Measurements from ENCODE around the gene NTNG1. TPM values are rescaled to one million over a fixed set of nuclear protein-coding genes. Genes with fewer than 3 reads are reported as not detected.

The NTNG1 gene
- total and polyA plus RNA-seq, 2 of the 8 experiments (the other 6 are each of a cell fraction or from before 2014, with no cell fraction given): 1.2 to 4.1 TPM

- no peaks in the 10 kb centered on the region for H3K4me1 ChIP-seq (replicated peaks in 1 of 4; ENCODE audit: control insufficient read depth in 3 of 4, insufficient read depth in 4 of 4, low read length in 3 of 4)
- TF ChIP-seq TAF1 (IDR thresholded peaks at IDR 0.05; ENCODE audit: low read depth, low read length): no peak
- no peak for TF ChIP-seq CBX8 (IDR thresholded peaks at IDR 0.05; ENCODE audit: borderline replicate concordance, low read depth, low read length)
- TF ChIP-seq POU5F1 (IDR thresholded peaks at IDR 0.05; ENCODE audit: low read depth, low read length): no peak
- TF ChIP-seq CTCF (IDR thresholded peaks at IDR 0.05; ENCODE audit: control extremely low read depth in 1 of 3, insufficient read depth in 1 of 3, low read depth in 1 of 3, low read length in 3 of 3): no peak
- no peak for TF ChIP-seq USF2 (IDR thresholded peaks at IDR 0.05; ENCODE audit: low read length)
- TF ChIP-seq E2F6 (IDR thresholded peaks at IDR 0.05): no peak
- no peak for TF ChIP-seq TAF7 (optimal IDR thresholded peaks at IDR 0.05; ENCODE audit: borderline replicate concordance, low read depth, low read length)
- no peak for TF ChIP-seq GABPA (IDR thresholded peaks at IDR 0.05; ENCODE audit: borderline replicate concordance, insufficient read depth, low read length)
Measured at GRCh38 chr1:107202007-107202406, 61.2 kb downstream of the NTNG1 start.

More at GRCh38 chr1:107202007-107202406, 61.2 kb downstream of the NTNG1 start:
- no peak overlapping the region for H4K91ac ChIP-seq (replicated peaks; ENCODE audit: insufficient read length, low read length)
- DNase-seq (ENCODE audit: low read depth in 1 of 2, low spot score in 2 of 2): no peak
- CTCF ChIA-PET (ENCODE audit: partially characterized antibody): no interaction called here
- H3K4ac ChIP-seq (replicated peaks; ENCODE audit: insufficient read length, low read depth, low read length): no peak overlapping the region
- no peak overlapping the region for H3K4me3 ChIP-seq (ENCODE audit: extremely low read depth in 1 of 4, insufficient read depth in 2 of 4, low read depth in 3 of 4, low read length in 4 of 4)
- H2BK15ac ChIP-seq (ENCODE audit: low read length): no peak overlapping the region
- no peak overlapping the region for H4K8ac ChIP-seq (ENCODE audit: extremely low read depth, insufficient read depth, low read length)
- H3K9me3 ChIP-seq (ENCODE audit: insufficient read depth in 2 of 2, low read depth in 1 of 2, low read length in 1 of 2): peaks cover 0 to 9% of the 10 kb centered on the region in 2 experiments; a peak in 2 of 4 replicates
- no peak overlapping the region for H3K27ac ChIP-seq (ENCODE audit: low read depth, low read length)
- no peak overlapping the region for H3K18ac ChIP-seq (ENCODE audit: extremely low read depth, low read length)
- no peak overlapping the region for H3K56ac ChIP-seq (replicated peaks; ENCODE audit: insufficient read length, low read depth, low read length)
- no peaks in the 10 kb centered on the region for H3K79me2 ChIP-seq (ENCODE audit: control insufficient read depth in 1 of 2, insufficient read depth in 2 of 2, low read length in 2 of 2)
- no peaks in the 10 kb centered on the region for H3K23me2 ChIP-seq (ENCODE audit: low read depth, low read length)
- no peak overlapping the region for H3K4me2 ChIP-seq (ENCODE audit: insufficient read depth in 1 of 2, low read depth in 2 of 2, low read length in 2 of 2)
- no peak overlapping the region for H2BK12ac ChIP-seq (ENCODE audit: low read depth, low read length)
- H3K23ac ChIP-seq (ENCODE audit: insufficient read length): no peak overlapping the region
- 91% methylated on average over 1 of the region's 1 CpG; no CpG with 5 or more reads in 1 of the 2 experiments for WGBS, 2 experiments (ENCODE audit: extremely low coverage in 1 of 2, insufficient coverage in 1 of 2, insufficient read length in 1 of 2, insufficient replicate concordance in 2 of 2, low coverage in 1 of 2, low lambda C conversion rate in 2 of 2, missing lambda C conversion rate in 1 of 2)
- H3K14ac ChIP-seq (ENCODE audit: insufficient read length): no peak overlapping the region
- POLR2A ChIA-PET (ENCODE audit: partially characterized antibody): no interaction called here
- no peaks in the 10 kb centered on the region for H4K20me1 ChIP-seq (replicated peaks in 1 of 2; ENCODE audit: control insufficient read depth in 1 of 2, insufficient read depth in 2 of 2, low read length in 2 of 2)
- H3K27me3 ChIP-seq (replicated peaks in 1 of 4; ENCODE audit: control insufficient read depth in 3 of 4, extremely low read depth in 1 of 4, insufficient read depth in 3 of 4, low read length in 3 of 4): no peaks in the 10 kb centered on the region
- H3K79me1 ChIP-seq (ENCODE audit: low read depth, low read length): no peaks in the 10 kb centered on the region
- no peak for FAIRE-seq
- no peak overlapping the region for H2BK120ac ChIP-seq (replicated peaks; ENCODE audit: low read depth, low read length)
- H4K5ac ChIP-seq (ENCODE audit: insufficient read length, low read depth, low read length): no peak overlapping the region
- H2AFZ ChIP-seq (ENCODE audit: low read length): no peak overlapping the region
- H3K36me3 ChIP-seq (ENCODE audit: control insufficient read depth in 2 of 4, insufficient read depth in 4 of 4, low read length in 3 of 4): no peaks in the 10 kb centered on the region
- H2BK20ac ChIP-seq (ENCODE audit: low read length): no peak overlapping the region
- H2BK5ac ChIP-seq (ENCODE audit: low read depth, low read length): no peak overlapping the region
- H3K9ac ChIP-seq (replicated peaks in 1 of 4; ENCODE audit: extremely low read depth in 1 of 4, low read depth in 3 of 4, low read length in 3 of 4): no peak overlapping the region
- H2AK5ac ChIP-seq (ENCODE audit: low read depth, low read length): no peak overlapping the region
